GM21367 (cell line): ENCODE results near the gene LMTK3.
"Not testable (repeated sequence)": the region's sequence is repeated elsewhere in the genome, so short reads cannot be mapped to it uniquely, and the experiment has no call there.

Experiments
- ATAC-seq: cut with Tn5 transposase; IDR thresholded peaks from one replicate; pipeline ENCODE4 v1.9.1; 2021; ENCODE audit not compliant: unreplicated experiment

LMTK3 gene

DNA sequence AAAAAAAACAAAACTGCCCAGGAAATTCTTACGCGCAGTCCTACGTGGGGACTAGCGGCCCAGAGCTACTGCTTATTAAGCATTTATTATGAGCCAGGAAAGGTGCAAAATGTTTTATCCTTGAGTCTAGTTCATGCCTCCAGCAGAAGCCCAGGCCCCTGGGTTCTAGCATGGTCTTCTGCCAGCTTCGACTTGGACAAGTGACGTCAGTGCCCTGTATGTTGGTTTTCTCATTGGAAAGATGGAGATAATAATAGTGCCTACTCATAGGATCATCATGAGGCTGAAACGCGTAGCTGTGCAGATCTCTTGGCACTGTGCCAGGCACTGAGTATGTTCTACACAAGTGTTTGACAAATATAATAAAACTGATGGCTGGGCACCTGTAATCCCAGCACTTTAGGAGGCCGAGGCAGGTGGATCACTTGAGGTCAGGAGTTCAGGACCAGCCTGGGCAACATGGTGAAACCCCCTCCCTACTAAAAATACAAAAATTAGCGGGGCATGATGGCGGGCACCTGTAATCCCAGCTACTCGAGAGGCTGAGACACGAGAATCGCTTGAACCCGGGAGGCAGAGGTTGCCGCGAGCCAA is 28.0 kb upstream of the LMTK3 start:
- ATAC-seq: no peak

DNA sequence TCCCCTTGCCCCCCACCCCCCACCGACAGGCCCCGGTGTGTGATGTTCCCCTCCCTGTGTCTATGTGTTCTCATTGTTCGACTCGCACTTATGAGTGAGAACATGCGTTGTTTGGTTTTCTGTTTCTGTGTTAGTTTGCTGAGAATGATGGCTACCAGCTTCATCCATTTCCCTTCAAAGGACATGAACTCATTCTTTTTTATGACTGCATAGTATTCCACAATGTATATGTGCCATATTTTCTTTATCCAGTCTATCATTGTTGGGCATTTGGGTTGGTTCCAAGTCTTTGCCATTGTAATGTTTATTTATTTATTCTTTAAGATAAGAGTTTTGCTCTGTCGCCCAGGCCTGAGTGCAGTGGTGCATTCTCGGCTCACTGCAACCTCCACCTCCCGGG is 26.4 kb upstream of the LMTK3 start:
- not testable (repeated sequence) for ATAC-seq

DNA sequence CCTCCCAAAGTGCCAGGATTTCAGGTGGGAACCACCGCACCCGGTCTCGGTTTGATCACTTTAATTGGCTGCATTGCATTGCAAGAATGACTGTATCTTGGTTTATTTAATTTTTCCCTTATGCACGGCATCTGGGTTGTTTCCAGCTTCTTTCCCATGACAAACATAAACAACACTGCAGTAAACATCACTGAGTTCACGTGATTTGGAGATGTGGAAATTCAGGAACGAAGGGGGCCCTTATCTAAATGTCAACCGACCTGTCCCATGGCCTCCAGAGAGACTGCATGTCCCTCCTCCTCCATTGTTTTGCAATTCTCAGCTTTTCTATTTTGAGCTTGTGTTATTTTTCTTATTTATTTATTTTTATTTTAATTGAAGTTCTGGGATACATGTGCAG is 25.9 kb upstream of the LMTK3 start:
- ATAC-seq: no peak

DNA sequence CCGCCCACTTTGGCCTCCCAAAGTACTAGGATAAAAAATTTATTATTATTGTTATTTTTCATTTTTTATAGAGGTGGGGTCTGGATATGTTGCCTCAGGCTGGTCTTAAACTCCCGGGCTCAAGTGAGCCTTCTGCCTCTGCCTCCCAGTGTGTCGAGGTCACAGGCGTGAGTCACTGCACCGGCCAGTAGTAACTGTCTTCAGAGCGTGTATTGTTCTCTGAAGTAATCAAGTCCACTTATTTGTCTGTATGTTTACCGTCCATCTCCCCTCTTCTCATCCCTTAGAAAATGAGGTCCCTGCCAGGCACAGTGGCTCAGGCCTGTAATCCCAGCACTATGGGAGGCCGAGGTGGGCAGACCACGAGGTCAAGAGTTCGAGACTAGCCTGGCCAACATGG is 22.1 kb upstream of the LMTK3 start:
- no peak for ATAC-seq

DNA sequence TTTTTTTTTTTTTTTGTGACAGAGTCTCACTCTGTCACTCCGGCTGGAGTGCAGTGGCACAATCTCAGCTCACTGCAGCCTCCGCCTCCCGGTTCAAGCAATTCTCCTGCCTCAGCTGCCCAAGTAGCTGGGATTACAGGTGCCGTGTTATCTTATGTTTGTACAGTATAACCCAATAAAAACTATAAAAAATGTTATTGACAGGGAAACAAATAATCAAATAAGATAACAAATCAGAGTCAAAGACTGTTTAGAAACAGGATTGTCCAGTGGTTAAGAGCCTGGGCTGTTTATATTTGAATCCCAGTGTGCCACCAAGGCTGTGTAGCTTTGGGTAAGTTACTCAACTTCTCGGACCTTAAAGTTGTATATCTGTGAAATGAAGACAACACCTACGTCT is 19.1 kb upstream of the LMTK3 start:
- no peak for ATAC-seq

DNA sequence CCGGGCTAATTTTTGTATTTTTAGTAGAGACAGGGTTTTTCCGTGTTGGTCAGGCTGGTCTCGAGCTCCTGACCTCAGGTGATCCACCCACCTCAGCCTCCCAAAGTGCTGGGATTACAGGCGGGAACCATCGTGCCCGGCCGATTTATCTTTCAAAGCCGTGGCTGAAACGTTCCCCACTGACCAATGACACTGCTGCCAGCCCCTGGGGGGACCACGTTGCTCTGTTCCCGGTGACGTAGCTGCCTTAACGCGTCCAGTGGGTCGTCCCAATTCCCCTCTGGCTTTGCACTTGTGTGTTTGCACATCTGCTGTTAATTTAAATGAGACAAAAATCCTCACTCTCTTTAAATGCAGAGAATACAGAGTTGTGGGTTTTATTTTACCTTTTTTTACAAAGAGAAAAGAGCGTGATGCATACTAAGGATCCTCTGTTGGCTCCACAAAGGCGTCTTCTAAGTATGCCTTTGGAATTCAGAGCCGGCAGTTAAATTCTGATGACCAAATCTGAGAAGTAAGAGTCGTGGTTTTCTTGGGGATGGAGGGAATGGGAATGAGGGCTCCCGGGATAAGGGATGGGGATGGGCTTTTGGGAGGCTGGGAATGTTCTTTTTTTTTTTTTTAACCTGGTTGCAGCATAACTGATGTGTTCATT is 18.6 kb upstream of the LMTK3 start:
- ATAC-seq: no peak

DNA sequence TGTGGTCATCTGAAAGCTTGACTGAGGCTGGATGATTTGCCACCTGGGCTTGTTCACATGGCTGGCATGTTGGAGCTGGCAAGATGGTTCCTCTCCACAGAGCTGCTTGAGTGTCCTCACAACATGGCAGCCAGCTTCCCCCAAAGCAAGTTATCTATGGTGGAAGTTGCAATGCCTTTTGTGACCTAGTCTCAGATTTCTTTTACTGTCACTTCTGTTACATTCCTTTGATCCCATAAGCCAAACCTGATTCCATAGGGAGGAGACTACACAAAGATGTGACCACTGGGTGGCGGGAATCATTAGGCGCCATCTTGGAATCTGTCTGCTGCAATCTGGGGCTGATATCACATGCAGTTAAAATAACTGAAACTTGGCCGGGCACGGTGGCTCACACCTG is 17.5 kb upstream of the LMTK3 start:
- ATAC-seq: no peak

DNA sequence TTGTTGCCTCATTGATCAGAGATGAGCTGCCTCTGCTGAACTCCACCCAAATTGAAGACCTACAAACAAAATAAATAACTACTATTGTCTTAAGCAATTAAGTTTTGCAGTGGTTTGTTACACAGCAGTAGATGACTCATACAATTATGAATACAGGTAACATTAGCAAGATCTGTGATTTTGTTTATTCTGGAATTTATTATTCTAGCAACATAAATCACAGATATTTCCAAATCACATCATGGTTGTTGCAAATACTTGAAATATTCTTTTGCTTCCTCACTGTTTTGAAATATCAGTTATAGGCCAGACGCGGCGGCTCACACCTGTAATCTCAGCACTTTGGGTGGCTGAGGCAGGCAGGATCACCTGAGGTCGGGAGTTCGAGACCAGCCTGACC is 13.1 kb upstream of the LMTK3 start:
- no peak for ATAC-seq

DNA sequence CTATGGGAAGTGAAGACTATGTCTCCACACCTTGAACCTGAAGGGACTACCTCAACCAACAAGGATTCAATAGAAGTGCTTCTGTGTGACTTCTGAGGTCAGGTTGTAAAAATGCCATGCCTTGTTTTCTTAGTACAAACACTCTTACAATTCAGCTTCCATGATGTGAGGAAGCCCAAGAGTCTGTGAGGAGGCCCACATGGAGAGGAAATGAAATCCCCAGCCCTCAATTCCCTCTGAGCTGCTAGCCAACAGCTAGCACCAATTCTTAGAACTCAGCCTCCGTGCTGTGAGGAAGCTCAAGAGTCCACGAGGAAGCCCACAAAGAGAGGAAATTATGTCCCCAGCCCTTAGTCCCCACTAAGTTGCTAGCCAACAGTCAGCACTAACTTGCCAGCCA is 12.6 kb upstream of the LMTK3 start:
- no peak for ATAC-seq

DNA sequence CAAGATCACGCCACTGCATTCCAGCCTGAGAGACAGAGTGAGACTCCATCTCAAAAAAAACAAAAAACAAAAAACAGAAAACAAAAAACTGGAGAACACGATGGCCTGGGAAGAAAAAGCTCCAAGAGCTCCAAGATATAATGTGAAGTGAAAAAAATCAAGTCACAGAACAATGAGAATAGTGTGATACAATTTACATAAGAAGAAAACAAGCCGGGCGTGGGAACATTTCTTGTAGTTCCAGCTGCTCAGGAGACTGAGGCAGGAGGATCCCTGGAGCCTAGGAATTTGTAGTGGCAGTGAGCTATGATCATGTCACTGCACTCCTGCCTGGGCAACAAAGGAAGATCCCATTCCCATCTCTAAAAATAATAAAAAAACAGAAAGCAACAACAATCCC is 8.5 kb upstream of the LMTK3 start:
- ATAC-seq: no peak

DNA sequence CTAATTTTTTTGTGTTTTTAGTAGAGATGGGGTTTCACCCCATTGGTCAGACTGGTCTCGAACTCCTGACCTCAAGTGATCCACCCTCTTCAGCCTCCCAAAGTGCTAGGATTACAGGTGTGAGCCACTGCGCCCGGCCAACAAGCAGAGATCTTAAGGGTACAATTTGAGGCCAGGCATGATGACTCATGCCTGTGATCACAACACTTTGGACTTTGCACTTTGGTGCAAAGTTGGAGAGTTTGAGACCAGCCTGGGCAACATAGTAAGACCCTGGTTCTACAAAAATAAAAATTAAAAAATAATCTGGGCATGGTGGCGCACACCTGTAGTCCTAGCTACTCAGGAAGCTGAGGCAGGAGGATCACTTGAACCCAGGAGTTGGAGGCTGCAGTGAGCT is 7.8 kb upstream of the LMTK3 start:
- ATAC-seq: not testable (repeated sequence)

DNA sequence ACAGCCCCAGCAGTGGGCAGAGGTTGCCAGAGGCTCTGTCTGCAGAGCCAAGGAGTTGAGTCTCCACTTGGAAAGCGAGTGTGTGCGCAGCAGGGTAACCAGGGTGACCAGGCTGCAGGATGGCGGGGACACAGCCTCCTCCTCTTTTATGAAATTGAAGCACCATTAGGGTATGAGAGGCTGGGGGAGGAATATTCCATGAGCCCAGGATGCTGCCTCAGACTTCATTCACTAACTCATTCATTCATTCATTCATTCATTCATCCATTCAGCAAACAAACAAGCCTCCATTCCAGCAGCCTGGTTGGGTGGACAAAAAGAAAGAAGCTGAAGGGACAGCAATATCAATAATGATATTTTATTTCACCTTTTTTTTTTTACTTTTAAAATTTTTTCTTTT is 6.6 kb upstream of the LMTK3 start:
- no peak for ATAC-seq

DNA sequence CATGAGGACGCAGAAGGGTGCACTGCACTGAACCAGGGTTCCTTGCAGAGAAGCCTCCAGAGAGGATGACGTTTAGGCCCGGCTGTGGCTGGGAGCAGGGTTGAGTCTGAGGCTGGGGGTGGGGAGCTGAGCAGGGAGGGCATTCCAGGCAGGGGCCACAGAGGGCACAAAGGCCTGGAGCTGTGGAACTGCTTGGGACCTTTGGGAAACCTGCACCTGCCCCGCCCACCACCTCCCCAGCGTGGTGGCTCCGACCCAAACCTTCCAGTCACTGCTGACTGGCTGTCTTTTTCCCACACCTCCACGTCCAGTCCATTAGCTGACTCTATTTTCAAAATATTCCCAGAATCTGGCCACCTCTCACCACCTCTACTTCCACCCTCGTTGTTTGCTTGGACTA is 4.9 kb upstream of the LMTK3 start:
- ATAC-seq: no peak

DNA sequence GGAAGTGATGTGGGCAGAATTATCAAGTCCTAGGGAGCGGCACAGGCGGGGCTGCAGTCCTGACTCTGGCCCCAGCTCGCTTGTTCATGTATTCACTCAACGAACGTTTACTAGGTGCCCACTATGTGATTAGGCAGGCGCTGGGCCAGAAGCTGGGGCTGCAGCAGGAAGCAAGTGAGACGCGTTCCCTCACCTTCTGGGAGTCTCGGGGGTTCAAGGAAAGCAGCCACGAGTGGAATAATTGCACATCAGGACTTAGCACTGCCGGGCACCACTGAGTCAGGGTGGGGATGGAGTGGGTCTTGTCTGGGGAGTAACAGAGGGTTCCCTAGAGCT is 2.5 kb upstream of the LMTK3 start:
- ATAC-seq: no peak

DNA sequence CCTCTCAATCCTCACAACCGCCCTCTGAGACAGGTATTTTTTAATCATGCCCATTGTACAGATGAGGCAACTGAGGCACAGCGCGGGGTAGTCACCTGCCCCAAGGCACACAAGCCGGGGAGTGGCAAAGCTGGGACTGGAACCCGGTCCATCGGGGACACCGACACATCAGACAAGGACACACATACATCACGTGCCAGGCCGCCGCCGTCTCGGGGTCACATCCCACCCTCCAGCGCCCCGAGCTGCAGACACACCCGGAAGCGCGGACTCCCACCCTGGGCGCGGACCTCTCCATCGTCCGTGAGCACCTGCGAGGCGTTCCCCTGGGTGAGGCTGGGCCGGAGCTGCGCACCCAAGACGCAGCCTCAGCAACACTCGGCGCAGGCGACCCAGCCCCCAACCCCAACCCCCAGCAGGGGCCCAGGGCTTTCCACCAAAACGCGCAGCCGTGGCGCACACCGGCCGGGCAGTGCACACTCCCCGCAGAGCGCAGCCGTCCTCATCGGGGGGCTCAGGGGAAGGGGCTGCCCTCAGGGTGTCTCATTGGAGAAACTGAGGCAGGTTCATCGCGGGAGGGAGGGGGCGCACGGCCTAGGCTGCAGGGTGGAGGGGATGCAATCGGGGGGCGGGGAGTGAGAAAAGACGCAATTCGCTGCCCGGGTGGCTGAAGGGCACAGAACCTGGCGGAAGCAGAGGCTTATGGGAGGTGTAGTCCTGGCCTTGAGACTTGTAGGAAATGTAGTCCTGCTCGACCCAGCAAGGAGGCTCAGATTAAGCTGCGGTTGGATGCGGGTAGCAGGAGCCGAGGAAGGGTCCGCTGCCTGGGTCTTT is 1.9 kb upstream of the LMTK3 start:
- ATAC-seq: no peak

DNA sequence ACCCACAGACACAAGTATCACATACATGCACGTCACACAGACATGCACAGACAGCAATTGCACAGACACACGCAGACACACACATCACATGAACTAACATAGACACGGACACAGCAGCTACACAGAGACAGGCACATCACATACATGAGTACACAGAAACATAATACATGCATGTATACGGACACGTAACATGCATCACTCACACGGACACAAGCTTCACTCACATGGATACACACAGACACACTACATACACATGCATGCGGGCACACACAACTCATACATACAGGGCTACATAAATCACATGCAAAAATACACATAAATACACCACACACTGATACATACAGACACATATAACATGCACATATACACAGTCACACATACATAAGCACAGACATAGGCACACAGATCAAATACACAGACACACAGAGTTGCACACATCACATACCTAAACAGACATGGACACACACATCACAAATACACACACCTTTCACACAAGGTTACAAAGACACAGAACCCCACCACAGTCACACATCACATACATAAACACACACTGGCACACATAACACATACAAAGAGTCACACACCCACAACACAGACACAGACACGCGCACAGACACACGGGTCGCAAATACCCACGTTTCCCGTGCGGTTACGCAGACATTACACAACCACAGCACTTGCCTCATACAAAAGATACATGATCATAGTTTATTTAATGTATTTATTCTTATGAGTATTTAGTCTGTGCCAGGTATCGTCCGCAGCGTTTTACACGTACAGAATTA is 1.1 kb upstream of the LMTK3 start:
- no peak for ATAC-seq

DNA sequence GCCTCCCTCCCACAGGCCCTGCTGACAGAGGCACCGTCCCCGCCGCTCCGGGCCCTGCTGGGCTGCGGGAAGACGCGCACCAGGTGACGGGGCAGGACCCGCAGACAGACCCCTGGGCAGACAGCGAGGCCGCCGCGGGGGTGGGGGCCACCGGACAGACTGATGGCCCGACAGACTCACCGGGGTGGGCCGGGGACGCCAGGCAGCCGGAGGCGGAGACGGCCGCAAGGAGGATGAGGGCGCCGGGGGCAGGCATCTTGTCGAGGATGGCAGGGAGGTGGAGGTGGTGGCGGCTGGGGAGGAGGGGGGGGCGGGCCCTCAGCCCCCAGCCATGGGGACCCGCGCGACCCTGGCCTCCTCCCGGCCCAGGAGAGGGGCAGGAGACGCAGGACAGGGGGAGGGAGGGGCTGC is 309 bp downstream of the LMTK3 start:
- ATAC-seq: no peak

DNA sequence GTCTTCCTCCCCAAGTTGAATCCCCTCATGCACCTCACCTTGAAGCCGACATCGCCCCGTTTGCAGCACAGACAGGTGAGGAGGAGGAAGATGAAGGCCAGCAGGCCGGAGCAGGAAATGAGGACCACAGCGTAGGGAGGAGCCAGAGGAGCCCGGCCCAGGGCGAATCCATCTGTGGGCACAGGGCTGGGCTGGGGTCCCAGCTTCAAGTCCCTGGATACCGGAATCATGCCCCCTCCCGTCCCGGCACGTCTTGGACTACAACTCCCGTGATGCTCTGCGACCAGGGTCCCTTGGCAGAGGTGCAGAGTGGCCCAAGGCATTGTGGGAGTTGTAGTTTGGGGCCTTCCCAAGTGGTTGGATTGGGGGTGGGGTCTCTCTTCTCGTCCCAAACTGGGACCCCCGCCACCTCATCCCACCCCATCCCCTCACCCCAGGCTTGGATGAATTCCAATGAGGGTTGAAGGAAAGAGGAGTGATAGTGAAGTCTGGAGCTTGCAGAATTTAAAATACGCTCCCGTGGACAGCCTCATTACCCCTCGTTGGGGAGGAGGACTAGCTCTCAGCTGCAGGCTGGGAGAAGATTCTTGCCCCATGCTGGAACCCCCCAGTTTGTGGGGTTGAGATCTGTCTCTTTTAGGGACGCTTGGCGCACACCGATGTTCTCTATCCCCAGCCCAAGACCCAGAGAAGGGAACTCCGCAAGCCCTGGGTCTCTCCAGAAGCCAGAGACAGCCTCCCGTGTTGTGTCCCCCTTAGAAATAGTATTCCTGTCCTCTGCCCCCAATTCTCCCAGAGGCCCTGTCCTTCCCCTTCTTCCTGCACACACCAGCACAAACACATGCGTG is 990 bp downstream of the LMTK3 start:
- ATAC-seq: no peak

DNA sequence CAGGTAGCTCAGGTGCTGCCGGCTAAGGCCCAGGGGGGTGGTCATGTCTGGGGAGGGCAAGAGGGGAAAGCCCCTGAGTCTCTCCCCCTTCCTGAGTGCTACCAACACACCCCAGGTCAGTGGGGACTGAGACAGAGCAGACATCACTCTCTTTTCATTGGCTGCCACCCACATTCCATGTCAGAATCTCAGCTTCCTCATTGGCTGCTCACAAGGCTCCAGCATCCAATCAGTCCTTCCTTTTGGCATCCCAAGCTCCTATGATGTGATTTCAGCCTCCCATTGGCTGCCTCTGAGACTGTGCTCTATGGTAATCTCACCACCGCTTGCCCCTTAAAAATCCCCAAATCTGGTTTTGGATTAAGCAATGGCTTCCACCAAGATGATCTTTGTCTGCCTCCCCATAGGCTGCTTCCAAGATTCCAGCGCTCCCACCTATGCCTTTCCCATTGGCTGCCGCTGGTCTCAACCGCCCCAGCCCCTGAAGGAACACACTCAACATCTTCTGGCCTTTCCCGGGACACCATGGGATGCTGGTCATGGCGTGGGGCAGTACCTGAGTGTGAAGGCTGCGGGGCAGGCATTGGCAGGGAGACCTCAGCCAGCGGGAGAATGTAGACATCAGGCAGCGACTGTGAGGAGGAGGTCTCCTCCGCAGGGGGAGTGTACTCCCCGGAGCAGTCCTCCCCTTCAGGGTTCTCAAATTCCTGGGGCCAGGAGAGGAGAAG is 2.0 kb downstream of the LMTK3 start:
- no peak for ATAC-seq

DNA sequence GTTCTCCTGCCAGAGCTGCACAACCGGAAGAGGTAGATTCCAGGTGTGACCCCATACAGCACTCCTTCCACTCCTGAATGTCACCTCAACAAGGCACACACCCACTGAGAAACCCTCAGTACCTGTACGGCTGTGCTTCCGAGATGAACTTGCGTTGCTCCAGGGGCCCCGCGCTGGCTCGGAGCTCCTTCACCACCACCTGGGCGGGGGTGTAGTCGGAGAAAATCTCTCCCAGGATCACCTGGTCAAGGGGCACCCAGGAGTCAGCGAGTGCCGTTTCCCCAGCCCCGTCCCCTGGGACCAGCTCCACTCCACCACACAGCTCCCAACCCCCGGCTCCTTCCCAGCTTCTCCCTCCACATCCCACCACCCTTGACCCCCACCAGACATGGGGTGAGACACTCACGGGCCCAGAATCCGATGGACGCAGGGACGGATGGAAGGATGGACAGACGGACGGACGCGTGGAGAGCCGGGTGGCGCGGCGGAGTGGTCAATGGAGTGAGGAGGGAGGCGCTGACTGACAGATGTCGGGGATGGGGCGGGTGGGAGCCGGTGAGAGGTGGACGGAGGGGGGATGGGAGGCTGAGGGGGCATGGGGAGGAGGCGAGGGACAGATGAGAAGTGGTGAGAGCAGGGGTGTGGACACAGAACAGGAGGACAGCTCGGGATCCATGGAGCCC is 2.8 kb downstream of the LMTK3 start:
- ATAC-seq: no peak
